H1 (cell line): ENCODE measurements around the gene AVP.

Experiments used
- CTCF ChIP-seq, 3 experiments: IDR thresholded peaks; 1 replicate in 2 of 3; 2 replicates in 1 of 3; pipeline versions ENCODE4 v1.5.1 to v1.6.1; 2011; ENCODE audit warnings: low read length in 3 of 3, mild to moderate bottlenecking in 3 of 3, inconsistent platforms in 2 of 3, low read depth in 1 of 3, moderate library complexity in 1 of 3; ENCODE audit not compliant: insufficient read depth in 1 of 3; ENCODE audit errors: control extremely low read depth in 1 of 3
- EP300 ChIP-seq, 2 experiments: IDR thresholded peaks; 1 replicate in 1 of 2; 2 replicates in 1 of 2; pipeline ENCODE4 v1.6.1; 2011 to 2012; ENCODE audit warnings: low read depth in 2 of 2, low read length in 2 of 2, mild to moderate bottlenecking in 2 of 2, borderline replicate concordance in 1 of 2, inconsistent platforms in 1 of 2, moderate library complexity in 1 of 2
- SP1 ChIP-seq: IDR thresholded peaks from 2 replicates; pipeline ENCODE4 v1.6.1; 2011; ENCODE audit warnings: low read depth, low read length
- SP4 ChIP-seq: IDR thresholded peaks from 2 replicates; pipeline ENCODE4 v1.6.1; 2012; ENCODE audit warnings: low read length, inconsistent platforms
- TAF1 ChIP-seq: IDR thresholded peaks from 2 replicates; pipeline ENCODE4 v1.6.1; 2011; ENCODE audit warnings: mild to moderate bottlenecking, low read depth, low read length
- TF ChIP-seq, protein P1 (sequence below): IDR thresholded peaks from 2 replicates; pipeline ENCODE4 v1.6.1; 2012; ENCODE audit warnings: low read length, inconsistent platforms

DNA sequence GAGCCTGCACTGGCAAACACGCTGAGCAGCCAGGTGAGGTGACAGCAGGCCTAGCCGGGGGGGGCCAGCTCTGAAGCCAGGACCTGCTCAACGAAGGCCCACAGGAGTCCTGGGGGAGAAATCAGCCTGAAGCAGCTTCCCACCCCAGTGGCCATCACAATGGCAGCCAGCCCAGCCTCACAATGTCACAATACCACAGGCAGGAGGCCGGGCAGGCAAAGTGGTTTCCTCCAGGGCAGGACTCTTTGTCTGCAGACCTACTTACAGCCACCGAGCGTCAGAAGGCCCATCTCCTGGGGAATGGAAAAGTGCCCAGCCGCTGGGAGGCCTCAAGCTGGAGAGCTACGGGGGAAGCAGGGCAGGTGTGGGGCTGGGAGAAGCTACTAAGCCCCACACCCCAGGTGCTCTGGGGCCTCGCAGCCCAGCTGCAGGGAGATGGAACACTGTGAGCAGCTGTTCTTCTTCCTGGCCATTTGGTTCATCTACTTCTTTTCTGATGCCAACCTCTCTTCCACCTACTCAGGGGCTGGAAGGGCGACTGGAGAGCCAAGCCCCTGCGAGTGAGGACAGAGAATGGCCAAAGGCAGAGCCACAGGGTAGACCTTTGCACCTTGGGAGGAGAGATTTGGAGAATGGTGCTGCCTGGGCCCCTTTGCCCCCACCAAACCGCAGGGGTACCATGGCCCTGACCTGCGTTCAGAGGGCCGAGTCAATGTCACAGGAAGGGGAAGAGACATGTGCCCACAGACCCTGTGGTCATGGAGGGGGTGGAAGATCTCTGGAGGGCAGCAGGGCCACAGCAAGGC, 22.3 kb upstream of the AVP start:
- TF ChIP-seq, protein P1, sequence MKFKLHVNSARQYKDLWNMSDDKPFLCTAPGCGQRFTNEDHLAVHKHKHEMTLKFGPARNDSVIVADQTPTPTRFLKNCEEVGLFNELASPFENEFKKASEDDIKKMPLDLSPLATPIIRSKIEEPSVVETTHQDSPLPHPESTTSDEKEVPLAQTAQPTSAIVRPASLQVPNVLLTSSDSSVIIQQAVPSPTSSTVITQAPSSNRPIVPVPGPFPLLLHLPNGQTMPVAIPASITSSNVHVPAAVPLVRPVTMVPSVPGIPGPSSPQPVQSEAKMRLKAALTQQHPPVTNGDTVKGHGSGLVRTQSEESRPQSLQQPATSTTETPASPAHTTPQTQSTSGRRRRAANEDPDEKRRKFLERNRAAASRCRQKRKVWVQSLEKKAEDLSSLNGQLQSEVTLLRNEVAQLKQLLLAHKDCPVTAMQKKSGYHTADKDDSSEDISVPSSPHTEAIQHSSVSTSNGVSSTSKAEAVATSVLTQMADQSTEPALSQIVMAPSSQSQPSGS: no peak
- TF ChIP-seq CTCF (IDR thresholded peaks at IDR 0.05; ENCODE audit: control extremely low read depth in 1 of 3, insufficient read depth in 1 of 3, low read depth in 1 of 3, low read length in 3 of 3) (no peak), SP4 (no peak), TAF1 (no peak), EP300 (IDR thresholded peaks at IDR 0.05; ENCODE audit: borderline replicate concordance in 1 of 2, low read depth in 2 of 2, low read length in 2 of 2) (no peak), SP1 (no peak)
